Measurements from ENCODE around the gene ARHGEF19.

ARHGEF19 gene

GRCh38 chr1:16189921-16190621 is 22.4 kb downstream of the ARHGEF19 start:
- no peaks in the 10 kb centered on the region for H3K4me1 ChIP-seq (ENCODE audit: insufficient read depth, low read length, poor library complexity, severe bottlenecking)
- no peaks in the 10 kb centered on the region for H4K20me1 ChIP-seq (ENCODE audit: insufficient read depth, low read length, poor library complexity, severe bottlenecking)
- no peaks in the 10 kb centered on the region for H3F3A ChIP-seq (ENCODE audit: low read depth)
- no peaks in the 10 kb centered on the region for H3K9me2 ChIP-seq (replicated peaks; ENCODE audit: low read depth, low read length)
- H3K9me3 ChIP-seq (ENCODE audit: insufficient read depth, low read depth, low read length) = no peaks in the 10 kb centered on the region
- TF ChIP-seq CTCF (conservative IDR thresholded peaks at IDR 0.05; ENCODE audit: low read length) = no peak
- TF ChIP-seq EZH2phosphoT487 (IDR thresholded peaks at IDR 0.05; ENCODE audit: borderline replicate concordance) = no peak
- no peak overlapping the region for H3K4me2 ChIP-seq (ENCODE audit: low read depth, low read length, poor library complexity, severe bottlenecking)
- no peaks in the 10 kb centered on the region for H3K79me2 ChIP-seq (ENCODE audit: insufficient read depth, low read length)
- no peaks in the 10 kb centered on the region for H3K27me3 ChIP-seq (ENCODE audit: insufficient read depth, low read length, poor library complexity, severe bottlenecking)
- H3K36me3 ChIP-seq (ENCODE audit: insufficient read depth, low read length) = no peaks in the 10 kb centered on the region
- H2AFZ ChIP-seq (ENCODE audit: low read length) = no peak overlapping the region
- no peak overlapping the region for H3K9ac ChIP-seq (ENCODE audit: low read depth, low read length, poor library complexity, severe bottlenecking)
- H3K4me3 ChIP-seq (ENCODE audit: low read length, poor library complexity, severe bottlenecking) = no peak overlapping the region

GRCh38 chr1:16189003-16189402 is 23.4 kb downstream of the ARHGEF19 start:
- H4K20me1 ChIP-seq (ENCODE audit: insufficient read depth, low read length, poor library complexity, severe bottlenecking) = no peaks in the 10 kb centered on the region
- H3K9ac ChIP-seq (ENCODE audit: low read depth, low read length, poor library complexity, severe bottlenecking) = no peak overlapping the region
- H3K9me2 ChIP-seq (replicated peaks; ENCODE audit: low read depth, low read length) = no peaks in the 10 kb centered on the region
- H3K4me3 ChIP-seq (ENCODE audit: low read length, poor library complexity, severe bottlenecking) = no peak overlapping the region
- H3K4me2 ChIP-seq (ENCODE audit: low read depth, low read length, poor library complexity, severe bottlenecking) = no peak overlapping the region
- H3F3A ChIP-seq (ENCODE audit: low read depth) = no peaks in the 10 kb centered on the region
- no peak for TF ChIP-seq CTCF (conservative IDR thresholded peaks at IDR 0.05; ENCODE audit: low read length)
- TF ChIP-seq EZH2phosphoT487 (IDR thresholded peaks at IDR 0.05; ENCODE audit: borderline replicate concordance) = no peak
- H3K27me3 ChIP-seq (ENCODE audit: insufficient read depth, low read length, poor library complexity, severe bottlenecking) = no peaks in the 10 kb centered on the region
- H3K79me2 ChIP-seq (ENCODE audit: insufficient read depth, low read length) = no peaks in the 10 kb centered on the region
- H2AFZ ChIP-seq (ENCODE audit: low read length) = no peak overlapping the region
- H3K4me1 ChIP-seq (ENCODE audit: insufficient read depth, low read length, poor library complexity, severe bottlenecking) = no peaks in the 10 kb centered on the region
- H3K9me3 ChIP-seq (ENCODE audit: insufficient read depth, low read depth, low read length) = no peaks in the 10 kb centered on the region
- H3K36me3 ChIP-seq (ENCODE audit: insufficient read depth, low read length) = no peaks in the 10 kb centered on the region

GRCh38 chr1:16187748-16188401 is 24.6 kb downstream of the ARHGEF19 start:
- Histone ChIP-seq H3K79me2 (ENCODE audit: insufficient read depth, low read length) (no peaks in the 10 kb centered on the region), H3K4me2 (ENCODE audit: low read depth, low read length, poor library complexity, severe bottlenecking) (no peak overlapping the region), H4K20me1 (ENCODE audit: insufficient read depth, low read length, poor library complexity, severe bottlenecking) (no peaks in the 10 kb centered on the region), H3K36me3 (ENCODE audit: insufficient read depth, low read length) (no peaks in the 10 kb centered on the region), H3F3A (ENCODE audit: low read depth) (no peaks in the 10 kb centered on the region), H2AFZ (ENCODE audit: low read length) (no peak overlapping the region), H3K4me1 (ENCODE audit: insufficient read depth, low read length, poor library complexity, severe bottlenecking) (no peaks in the 10 kb centered on the region), H3K4me3 (ENCODE audit: low read length, poor library complexity, severe bottlenecking) (no peak overlapping the region), H3K9me2 (replicated peaks; ENCODE audit: low read depth, low read length) (no peaks in the 10 kb centered on the region), H3K9me3 (ENCODE audit: insufficient read depth, low read depth, low read length) (no peaks in the 10 kb centered on the region), H3K9ac (ENCODE audit: low read depth, low read length, poor library complexity, severe bottlenecking) (no peak overlapping the region), H3K27me3 (ENCODE audit: insufficient read depth, low read length, poor library complexity, severe bottlenecking) (no peaks in the 10 kb centered on the region)
- TF ChIP-seq EZH2phosphoT487 (IDR thresholded peaks at IDR 0.05; ENCODE audit: borderline replicate concordance) = no peak
- peak; percentile 98 for TF ChIP-seq CTCF (conservative IDR thresholded peaks at IDR 0.05; ENCODE audit: low read length)
